GM10248 (cell line): ENCODE results near the gene CCR4.

ENCODE experiments used
- CTCF ChIA-PET: fragments of 300-600 bp; sonication (Branson Sonifier 250); formaldehyde crosslinking; extraction: SDS; loops from one replicate; lab custom pipeline; 2021; ENCODE audit warnings: antibody characterized with exemption; lab: Yijun Ruan, JAX
- POLR2A ChIA-PET: fragments of 350-650 bp; sonication (Branson Sonifier 250); formaldehyde crosslinking; extraction: SDS; loops from one replicate; lab custom pipeline; 2020; ENCODE audit warnings: antibody characterized with exemption; lab: Yijun Ruan, JAX
- DNase-seq: peaks from one replicate; pipeline ENCODE4 v3.0.0; 2012; ENCODE audit errors: extremely low spot score
- CTCF ChIP-seq: IDR thresholded peaks from 2 replicates; pipeline ENCODE4 v1.5.1; 2012; ENCODE audit warnings: mild to moderate bottlenecking, low read depth; ENCODE audit errors: extremely low read depth, missing control alignments, control extremely low read depth

The CCR4 gene

GRCh38 chr3:33000691-33001385, 49.4 kb downstream of the CCR4 start:
- DNase-seq, result no peak
- ChIA-PET CTCF (interaction anchor here (0.8 to 1.8 kb wide), 6 partner anchors 9 to 54 kb away, joined by 3 to 5 read pairs (median 3); no protein-coding TSS in a partner anchor), POLR2A (no interaction called here)
- no peak for TF ChIP-seq CTCF

GRCh38 chr3:33001889-33002288, 50.4 kb downstream of the CCR4 start:
- DNase-seq, result peak; percentile 45
- no peak for TF ChIP-seq CTCF
- ChIA-PET POLR2A (no interaction called here), CTCF (interaction anchor here (1.2 to 1.8 kb wide), 5 partner anchors 10 to 55 kb away, joined by 3 to 5 read pairs (median 3); no protein-coding TSS in a partner anchor)

GRCh38 chr3:33003308-33003707, 51.9 kb downstream of the CCR4 start:
- DNase-seq, result no peak
- no peak for TF ChIP-seq CTCF
- POLR2A ChIA-PET, result no interaction called here
- CTCF ChIA-PET, result interaction anchor here (1.3 to 1.8 kb wide), 3 partner anchors 14 to 71 kb away, joined by 3 to 5 read pairs (median 3); no protein-coding TSS in a partner anchor

- no peak for DNase-seq
- CTCF ChIA-PET, result interaction anchor here (0.7 to 1.5 kb wide), 5 partner anchors 15 to 783 kb away, joined by 3 to 5 read pairs (median 3); no protein-coding TSS in a partner anchor
- no peak for TF ChIP-seq CTCF
- POLR2A ChIA-PET, result no interaction called here
These were observed 52.8 kb downstream of the CCR4 start for GRCh38 chr3:33004205-33004604.

GRCh38 chr3:33004961-33005360, 53.5 kb downstream of the CCR4 start:
- ChIA-PET POLR2A (no interaction called here), CTCF (interaction anchor here (1.1 to 1.5 kb wide), 3 partner anchors 15 to 782 kb away, joined by 3 to 5 read pairs (median 3); no protein-coding TSS in a partner anchor)
- TF ChIP-seq CTCF, result no peak
- no peak for DNase-seq
